Measurements from ENCODE around the gene AFDN.
"Not testable (repeated sequence)": the region's sequence is repeated elsewhere in the genome, so short reads cannot be mapped to it uniquely, and the experiment has no call there.

The AFDN gene

DNA sequence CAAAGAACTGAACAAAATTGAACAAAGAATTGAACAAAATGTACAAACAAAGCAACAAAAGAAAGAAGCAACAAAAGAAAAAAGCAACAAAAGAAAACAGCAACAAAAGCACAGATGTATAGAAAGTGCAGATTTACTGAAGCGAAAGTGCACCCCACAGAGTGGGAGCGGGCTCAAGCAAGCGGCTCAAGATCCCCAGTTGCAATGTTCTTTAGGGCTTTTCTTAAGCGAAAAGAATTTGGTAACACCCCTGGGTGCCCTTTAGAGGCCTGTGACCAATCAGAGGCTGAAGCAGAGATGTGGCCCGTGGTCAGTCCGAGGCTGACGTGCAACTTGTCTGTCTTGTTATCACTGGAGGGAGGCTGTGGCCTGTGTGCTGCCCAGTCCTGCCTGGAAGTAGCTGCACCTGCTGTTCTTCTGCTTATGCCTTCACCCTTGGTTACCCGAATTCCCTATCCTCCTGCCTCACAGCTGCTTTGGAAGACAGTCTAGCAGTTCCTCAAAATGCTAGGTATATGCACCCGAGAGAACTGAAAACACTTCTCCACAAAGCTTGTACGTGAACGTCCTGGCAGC lies 157.5 kb downstream of the AFDN start:
- no peak for FAIRE-seq

DNA sequence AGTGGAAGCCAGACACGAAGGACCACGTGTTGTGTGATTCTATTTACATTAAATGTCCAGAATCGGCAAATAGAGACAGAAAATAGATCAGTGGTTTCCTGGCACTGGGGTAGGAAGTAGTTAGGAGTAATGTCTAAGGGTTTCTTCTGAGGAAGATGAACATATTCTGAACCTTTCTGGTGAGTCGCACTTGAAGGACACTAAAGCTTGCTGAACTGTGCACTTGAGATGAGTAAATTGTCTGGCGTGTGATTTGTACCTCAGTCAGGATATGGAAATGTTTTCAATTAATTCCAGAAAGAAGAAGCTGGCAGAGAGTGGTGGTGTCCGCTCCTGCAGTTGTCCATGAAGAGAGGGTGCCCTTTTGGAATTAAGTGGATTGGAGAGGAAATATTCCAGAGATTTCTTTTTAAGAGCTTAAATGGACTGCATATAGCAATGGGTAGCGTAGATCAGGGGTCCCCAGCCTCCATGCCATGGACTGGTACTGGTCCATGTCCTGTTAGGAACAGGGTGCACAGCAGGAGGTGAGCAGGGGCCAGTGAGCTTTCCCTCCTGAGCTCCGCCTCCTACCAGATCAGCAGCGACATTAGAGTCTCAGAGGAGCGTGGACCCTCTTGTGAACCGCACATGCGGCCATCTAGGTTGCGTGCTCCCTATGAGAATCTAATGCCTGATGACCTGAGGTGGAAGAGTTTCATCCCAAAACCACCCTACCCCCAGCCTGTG lies 158.3 kb downstream of the AFDN start:
- FAIRE-seq, result no peak

DNA sequence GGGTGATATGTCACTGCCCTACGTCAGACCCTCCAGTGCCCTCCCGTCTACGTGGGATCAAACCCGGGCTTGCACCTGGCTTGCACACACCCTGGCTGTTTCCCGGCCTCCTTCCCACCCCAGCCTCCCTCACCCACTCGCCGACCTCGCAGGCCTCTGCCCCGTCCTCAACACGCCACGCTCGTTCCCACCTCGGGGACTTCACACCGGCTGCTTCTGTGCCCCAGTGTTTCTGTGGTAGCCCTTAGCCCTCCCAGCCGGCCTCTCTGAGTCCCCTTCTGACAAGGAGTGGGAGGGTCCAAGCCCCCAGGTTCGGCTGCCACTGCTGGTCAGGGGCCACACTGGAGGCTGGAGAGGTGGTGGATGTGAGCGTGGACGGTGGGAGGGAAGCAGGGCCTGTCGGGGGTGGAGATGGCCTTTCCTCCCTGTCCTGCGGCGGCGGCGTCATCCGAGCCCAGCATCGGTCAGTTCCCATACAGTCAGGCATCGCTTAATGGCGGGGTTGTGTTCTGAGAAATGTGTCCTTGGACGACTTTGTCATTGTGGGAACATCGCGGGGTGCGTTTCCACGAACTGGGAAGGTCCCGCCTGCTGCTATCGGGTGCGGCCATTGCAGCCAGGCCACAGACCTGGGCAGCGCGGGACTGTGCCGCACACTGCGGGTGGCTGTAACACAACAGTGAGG lies 159.3 kb downstream of the AFDN start:
- no peak for FAIRE-seq

DNA sequence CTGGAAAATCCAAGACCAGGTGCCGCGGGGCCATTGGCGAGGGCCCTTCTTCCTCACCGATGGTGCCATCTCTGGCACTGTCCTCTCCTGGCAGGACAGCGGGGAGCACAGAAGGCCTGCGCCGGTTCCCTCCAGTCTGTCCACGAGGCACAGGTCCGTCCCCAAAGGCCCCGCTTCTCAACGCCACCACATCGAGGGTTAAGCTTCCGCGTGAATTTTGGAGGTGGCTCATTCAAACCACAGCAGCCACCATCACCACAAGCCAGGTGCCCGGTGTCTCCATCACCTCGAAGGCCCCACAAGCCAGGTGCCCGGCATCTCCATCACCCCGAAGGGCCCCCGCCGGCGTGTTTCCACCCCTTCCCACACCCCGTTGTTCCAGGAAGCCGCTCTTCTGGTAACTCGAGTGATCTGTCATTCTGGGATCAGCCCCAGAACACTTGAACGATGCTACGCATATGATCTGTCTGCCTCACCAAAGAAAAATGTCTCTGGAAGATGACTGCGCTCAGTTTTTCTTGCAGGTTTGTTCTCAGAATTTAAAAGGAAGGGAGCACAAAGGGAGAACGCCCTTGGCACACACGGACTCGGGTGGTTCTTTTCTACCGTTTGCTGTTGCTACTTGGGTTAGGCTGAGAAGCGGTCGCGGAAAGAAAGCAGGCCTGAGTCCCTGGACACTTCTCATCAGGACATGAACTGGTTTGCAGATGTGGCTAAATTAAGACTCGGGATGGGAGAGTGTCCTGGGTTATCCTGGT lies 160.9 kb downstream of the AFDN start:
- no peak for FAIRE-seq

DNA sequence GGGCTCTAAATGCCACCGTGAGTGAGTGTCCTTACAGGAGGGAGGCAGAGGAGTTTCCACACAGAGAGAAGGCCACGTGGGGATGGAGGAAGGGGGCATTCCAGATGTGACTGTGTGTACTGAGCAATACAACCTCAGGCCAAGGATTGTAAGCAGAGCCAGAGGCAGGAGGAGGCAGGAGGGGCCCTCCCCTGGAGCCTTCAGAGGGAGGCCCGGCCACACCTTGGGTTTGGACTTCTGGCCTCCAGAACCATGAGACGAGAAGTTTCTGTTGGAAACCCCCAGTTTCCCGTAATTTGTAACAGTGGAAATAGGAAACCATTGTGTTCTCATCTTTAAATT lies 161.4 kb downstream of the AFDN start:
- FAIRE-seq, result no peak

DNA sequence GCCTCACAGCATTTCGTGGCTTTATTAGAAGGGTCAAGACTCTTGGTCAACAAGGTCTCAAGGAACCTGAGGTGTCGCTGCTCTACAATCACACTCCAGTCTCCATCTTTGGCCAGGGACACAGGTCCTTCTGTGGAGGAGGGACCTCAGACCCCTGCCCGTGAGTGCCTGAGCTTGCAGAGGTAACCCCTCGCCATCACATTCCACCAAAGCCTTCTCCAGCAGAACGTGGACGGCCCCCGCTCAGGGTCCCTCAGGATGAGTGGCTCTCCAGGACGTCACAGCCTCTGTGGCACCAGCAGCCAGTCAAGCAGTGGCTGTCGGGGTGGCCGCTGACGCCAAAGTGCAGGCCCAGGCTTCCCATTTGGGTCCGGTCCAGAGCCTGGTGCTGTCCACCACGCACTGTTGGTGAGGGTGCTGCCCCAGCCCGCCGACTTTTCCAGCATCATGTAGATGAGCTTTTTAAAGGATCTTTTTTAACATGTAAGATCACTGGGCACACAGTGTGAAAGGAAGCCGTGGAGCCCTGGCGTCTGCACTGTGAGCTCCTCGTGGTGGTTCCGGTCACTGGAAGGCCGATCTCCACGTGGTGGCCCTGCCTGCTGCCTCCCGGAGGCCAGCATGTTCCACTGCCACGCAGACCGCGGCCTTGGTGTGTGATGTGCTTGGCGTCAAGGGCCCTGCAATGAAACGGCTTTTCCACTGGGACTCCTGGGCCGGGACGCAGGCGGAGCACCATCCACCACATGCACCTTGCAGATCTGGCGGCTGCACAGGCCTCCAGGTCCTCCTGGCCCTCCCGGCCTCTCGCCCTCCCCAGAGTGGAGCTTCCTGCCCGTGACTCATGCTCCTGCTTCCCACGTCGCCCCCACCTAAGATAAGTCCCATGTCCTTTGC lies 162.5 kb downstream of the AFDN start:
- FAIRE-seq, result no peak

DNA sequence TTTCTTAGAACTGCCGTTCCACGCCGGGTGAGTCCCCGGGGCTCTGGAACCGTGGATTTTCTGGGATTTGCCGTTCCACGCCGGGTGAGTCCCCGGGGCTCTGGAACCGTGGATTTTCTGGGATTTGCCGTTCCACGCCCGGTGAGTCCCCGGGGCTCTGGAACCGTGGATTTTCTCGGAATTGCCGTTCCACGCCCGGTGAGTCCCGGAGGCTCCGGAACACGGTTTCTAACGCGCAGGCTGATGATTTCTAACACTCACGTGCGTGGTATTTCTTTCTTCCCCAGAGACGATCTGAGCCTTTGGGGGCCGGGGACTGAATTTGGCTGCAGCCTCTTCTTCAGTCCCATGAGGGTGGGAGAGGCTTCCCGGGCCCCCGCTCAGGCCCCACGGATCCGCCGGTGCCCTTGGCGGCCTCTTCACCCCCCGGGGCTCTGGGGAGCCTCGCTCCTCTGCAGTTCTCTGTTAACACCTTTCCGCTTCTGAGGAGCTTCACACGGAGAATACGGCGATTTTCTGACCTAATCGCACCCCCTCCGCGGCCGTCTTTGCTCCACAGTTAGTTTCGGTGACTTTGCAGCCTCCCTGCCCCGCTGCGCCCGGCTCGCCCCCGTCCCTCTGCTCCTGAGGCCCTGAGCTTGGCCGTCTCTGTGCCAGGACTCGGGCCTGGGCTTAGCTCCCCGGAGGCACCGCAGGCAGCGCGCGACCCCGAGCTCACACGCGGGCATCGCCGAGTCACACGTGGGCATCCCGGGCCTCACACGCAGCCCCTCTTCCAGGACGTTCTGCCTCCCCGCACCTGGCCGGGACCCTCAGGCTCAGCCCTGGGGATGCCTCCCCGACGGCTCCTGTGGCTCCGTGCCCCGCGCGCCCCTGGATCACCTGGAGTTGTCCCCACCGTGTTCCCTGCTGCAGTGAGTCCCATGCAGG lies 163.6 kb downstream of the AFDN start:
- FAIRE-seq, result no peak

DNA sequence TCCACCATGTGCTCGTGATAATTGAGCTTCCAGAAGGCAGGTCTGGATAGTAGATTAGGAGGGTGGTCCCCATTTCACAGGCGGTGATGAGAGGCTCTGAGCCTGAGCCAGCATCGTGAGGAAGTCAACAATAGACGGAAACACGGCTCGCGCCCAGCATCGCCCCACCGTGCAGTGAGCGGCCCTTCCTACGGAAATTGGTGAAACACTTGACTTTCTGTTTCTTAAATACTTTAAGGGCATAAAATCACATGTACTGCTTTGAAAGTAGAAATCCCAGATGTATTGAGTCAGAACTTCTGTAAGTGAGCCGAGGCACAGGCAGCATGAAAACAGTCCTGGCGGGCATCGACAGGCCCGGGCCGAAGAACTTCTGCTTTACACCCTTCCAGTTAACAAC lies 166.5 kb downstream of the AFDN start:
- no peak for FAIRE-seq

DNA sequence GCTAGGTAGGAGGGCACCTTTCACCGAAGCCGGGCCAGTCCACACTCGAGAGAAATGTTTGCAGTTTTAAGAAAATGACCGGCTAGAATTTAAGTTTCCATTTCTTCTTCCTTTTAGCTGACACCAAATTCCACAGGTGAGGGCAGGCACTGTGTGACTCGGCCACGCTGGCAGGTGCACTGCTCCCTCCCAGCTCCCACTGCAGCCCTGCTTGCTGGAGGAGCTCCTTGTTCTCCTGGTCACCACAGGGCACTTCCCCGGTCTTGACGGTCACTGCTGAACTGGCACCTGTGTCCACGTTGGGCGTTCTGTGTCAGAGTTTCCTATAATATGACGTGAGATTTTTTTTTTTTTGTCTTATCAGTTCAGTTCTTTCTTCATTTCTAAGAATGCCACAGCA lies 167.1 kb downstream of the AFDN start:
- no peak for FAIRE-seq

DNA sequence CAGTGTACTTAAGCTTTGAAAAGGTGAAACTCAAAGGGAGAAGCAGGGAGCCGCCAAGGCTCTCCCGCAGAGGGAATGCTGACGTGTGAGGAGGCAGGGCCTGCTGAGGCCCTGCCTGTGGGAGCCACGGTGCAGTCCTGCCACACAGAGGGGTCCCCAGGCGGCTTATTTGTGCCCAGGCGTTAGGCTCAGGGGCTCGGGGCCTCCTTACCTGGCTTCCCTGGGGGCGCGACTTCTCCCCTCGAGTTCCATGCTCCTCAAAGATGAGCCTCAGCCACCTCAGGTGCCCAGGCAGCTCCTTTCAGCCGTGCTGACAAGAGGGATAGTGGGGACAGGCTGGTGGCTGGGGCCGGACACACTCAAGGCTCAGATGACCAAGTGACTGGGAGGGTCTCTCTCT lies 168.6 kb downstream of the AFDN start:
- FAIRE-seq, result no peak

DNA sequence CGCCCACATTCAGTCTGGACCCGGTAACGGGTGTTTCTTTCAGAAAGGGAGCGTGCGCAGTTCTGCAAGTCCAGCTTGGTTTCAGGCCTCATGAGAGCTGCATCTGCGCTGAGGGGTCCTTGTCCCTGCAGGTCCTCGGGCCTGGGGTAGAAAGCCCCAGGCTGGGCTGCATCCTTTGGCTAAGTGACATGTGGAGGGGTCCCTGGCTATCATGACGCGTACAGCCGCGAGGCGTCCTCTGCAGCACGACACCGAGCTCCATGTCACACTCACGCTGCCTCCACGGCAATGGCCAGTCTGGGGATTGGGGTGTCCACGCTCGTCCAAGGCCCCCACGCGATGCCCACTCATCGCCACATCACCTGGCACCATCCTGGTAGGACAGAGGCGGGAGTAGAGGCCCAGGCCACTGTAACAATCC lies 169.0 kb downstream of the AFDN start:
- no peak for FAIRE-seq

DNA sequence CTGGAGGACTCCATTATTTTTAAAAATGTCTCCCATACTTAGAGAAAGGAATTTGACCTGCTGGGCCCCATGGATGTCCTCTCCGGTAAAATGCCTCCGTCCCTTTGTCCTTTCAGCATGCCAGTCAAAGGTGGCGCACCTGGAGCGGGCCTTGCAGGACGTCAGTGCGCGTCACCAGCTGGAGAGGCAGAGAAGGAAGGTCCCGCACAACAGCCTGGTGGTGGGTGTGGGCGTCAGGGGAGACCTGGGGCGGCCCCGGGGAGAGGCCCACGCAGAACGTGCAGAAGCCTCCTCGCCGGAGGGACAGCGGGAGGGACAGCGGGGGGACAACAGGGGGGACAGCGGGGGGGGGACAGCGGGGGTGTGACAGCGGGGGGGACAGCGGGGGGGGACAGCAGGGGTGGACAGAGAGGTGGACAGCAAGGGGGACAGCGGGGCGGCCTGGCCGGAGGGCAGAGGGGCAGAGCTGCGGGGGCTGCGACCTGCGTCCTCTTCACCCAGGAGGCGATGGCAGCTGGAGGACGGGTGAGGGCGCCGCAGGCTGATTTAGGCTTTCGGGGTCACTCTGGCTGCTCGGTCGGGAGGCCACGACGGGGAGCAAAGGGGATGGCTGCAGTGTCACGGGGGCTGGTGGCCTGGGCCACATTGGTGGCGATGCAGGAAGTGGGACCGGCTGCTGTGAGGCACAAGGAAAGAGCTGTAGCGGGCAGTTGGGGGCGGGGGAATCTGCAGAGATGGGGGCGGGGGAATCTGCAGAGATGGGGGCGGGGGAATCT lies 169.9 kb downstream of the AFDN start:
- FAIRE-seq, result no peak

DNA sequence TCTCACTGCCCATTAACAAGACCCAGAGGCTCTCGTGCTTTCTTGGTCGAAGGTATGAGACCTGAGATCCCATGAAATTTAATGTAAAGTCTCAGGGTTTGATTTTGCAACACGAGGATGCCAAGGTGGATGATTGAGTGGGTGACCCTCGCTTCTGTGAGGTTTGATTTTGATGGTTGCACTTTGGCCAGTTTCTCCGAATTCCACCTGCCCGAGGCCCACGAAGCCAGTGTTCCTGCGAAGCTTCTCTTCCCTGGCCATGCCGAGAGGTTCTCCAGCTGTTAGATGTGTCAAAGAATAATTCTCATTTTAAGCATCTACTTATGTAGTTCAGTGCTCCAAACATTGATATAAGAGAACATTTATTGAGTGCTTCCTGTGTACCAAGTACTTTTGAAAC lies 170.9 kb downstream of the AFDN start, which contains the start of gene KIF25:
Gene KIF25, plus strand, starts transcription at position 30 of the 400 bp plus-strand sequence. CDS start 31,915 bp downstream, outside the sequence.
- FAIRE-seq, result no peak

DNA sequence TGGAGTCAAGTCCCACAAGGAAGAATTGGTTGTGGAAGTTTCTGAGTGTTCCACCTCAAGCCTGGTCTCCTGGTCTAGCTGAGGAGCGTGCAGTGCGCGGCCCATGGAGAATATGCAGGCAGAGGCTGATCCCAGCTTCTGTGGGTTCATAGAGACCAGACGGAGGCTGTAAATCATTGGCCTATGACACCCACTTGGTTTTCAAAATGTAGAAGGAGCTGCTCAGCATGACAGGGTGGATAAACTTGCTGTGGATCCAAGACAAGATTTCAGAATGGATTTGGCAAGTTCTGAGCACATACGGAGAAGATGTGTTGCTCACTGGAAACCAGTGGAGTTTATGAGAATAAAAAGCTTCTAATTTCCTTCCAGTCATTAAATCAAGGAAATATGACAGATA lies 171.5 kb downstream of the AFDN start:
- FAIRE-seq, result no peak

DNA sequence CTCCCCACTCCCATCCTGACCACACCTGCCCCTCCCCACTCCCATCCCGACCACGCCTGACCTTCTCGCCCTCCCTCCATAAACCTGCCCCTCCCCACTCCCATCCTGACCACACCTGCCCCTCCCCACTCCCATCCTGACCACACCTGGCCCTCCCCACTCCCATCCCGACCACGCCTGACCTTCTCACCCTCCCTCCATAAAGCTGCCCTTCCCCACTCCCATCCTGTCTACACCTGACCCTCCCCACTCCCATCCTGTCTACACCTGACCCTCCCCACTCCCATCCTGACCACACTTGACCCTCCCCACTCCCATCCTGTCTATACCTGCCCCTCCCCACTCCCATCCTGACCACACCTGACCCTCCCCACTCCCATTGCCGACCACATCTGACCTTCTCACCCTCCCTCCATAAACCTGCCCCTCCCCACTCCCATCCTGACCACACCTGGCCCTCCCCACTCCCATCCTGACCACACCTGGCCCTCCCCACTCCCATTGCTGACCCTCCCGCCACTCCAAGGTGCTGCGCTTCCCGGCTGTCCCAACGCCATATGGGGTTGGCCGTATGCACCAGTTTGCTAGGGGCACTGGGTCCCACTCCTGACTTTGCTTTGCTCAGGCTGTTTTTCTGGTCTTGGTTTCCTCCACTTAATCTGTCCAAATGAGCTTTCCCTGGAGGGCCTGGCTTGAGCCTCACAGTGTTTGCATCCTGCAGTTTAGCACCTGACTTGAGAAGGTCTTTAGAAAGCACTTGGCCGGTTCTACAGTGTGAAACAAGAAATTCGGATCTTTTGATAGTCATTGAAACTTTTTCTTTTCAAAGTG lies 173.7 kb downstream of the AFDN start:
- no peak for FAIRE-seq

DNA sequence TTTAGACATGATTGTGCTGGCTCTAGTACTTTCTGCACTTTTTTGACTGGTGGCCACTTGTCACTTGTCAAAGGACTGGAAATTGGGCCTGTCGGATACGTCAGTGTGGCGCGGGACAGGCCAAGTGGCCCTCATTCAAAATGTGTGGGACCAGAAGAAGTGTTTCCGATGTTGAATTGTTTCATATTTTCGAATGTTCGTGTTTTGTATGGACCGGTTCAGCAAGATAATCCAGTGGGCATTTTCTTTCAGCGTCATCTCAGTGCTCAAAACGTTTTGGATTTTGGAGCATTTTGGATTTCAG lies 174.3 kb downstream of the AFDN start:
- FAIRE-seq, result no peak

DNA sequence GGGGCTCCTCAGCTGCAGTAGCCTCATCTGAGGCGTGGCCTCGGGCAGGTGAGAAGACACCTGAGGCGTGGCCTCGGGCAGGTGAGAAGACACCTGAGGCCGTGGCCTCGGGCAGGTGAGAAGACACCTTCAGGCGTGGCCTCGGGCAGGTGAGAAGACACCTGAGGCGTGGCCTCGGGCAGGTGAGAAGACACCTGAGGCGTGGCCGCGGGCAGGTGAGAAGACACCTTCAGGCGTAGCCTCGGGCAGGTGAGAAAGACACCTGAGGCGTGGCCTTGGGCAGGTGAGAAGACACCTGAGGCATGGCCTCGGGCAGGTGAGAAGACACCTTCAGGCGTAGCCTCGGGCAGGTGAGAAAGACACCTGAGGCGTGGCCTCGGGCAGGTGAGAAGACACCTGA lies 174.8 kb downstream of the AFDN start:
- FAIRE-seq, result not testable (repeated sequence)

DNA sequence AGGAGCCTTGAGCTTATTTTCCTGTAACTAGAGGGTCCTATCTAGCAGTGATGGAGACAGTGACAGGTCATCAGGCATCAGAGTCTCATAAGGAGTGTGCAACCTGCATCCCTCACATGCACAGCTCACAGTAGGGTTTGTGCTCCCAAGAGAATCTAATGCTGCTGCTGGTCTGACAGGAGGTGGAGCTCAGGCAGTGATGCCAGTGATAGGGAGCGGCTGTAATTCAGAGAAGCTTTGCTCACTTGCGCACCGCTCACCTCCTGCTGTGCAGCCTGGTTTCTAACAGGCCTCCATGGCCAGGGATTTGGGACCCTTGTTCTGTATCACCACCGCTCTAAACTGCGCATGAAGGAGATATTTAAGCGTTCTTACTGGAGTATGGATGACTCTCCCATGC lies 176.1 kb downstream of the AFDN start:
- no peak for FAIRE-seq

DNA sequence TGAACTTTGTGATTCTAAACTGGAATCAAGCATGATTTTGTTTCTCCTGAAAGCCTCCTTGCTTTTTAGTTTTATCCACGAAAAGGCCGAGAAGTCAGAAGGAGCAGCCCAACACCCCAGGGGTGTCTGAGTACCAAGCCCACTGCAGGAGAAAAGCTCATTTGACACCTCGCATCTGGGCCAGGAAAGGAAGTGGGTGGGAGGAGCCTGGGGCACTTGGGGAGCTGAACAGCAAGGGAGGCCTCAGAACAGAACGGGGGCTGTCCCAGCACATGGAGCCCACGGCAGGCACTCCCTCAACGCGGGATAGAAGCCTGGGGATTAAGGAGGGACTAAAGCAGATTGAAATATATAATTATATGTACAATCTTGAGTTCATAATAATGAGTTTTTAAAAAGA lies 177.3 kb downstream of the AFDN start:
- no peak for FAIRE-seq

DNA sequence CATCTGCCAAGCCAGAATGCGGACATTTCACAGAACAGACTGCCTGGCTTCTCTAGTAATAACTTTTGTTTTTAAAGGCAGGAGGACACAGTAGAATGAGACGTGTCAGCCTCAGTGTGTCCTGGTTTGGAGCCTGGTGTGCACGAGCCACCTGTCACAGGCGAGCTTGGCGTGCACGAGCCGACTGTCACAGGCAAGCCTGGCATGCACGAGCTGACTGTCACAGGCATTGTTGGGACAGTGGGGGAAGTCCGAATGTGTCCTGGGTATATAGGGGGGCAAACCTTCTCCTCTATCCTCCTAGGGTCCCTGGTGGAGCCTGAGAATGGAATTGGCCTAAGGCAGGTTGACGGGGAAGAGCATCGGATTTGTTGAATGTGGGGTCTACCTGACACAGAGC lies 178.2 kb downstream of the AFDN start:
- FAIRE-seq, result no peak

All from A204.1 (cell line).